NOMO-1 treated with dmso at 0.1 percent for 144 hours (cell line): Measurements from ENCODE around the gene SMC4.

ENCODE experiments used
- DNase-seq: peaks from one replicate; lab custom pipeline; 2025; ENCODE audit not compliant: unreplicated experiment; lab: John Stamatoyannopoulos, UW

SMC4 gene

GRCh38 chr3:160394009-160394392 lies 5.4 kb upstream of the SMC4 start:
- DNase-seq, result no peak

GRCh38 chr3:160395297-160395696 lies 4.2 kb upstream of the SMC4 start:
- DNase-seq, result no peak

- no peak for DNase-seq
These were observed 678 bp upstream of the SMC4 start for GRCh38 chr3:160398820-160399124.

- DNase-seq, result peak; percentile 17
These were observed 716 bp downstream of the SMC4 start for GRCh38 chr3:160400030-160400701.

GRCh38 chr3:160400702-160401150 lies 1.3 kb downstream of the SMC4 start:
- DNase-seq, result no peak

GRCh38 chr3:160401291-160402095 lies 2.0 kb downstream of the SMC4 start:
- no peak for DNase-seq

- DNase-seq, result no peak
These were observed 3.0 kb downstream of the SMC4 start for GRCh38 chr3:160402221-160403027.

GRCh38 chr3:160403028-160403545 lies 3.6 kb downstream of the SMC4 start:
- DNase-seq, result no peak

- no peak for DNase-seq
These were observed 4.5 kb downstream of the SMC4 start for GRCh38 chr3:160403796-160404470.

GRCh38 chr3:160409812-160410610 lies 10.6 kb downstream of the SMC4 start:
- no peak for DNase-seq

- DNase-seq, result no peak
These were observed 13.0 kb downstream of the SMC4 start for GRCh38 chr3:160412477-160412876.

- peak; percentile 19 for DNase-seq
These were observed 14.3 kb downstream of the SMC4 start for GRCh38 chr3:160413613-160414248.

GRCh38 chr3:160417311-160417710 lies 17.9 kb downstream of the SMC4 start:
- DNase-seq, result no peak

GRCh38 chr3:160427832-160428424 lies 28.5 kb downstream of the SMC4 start:
- no peak for DNase-seq

GRCh38 chr3:160434071-160434470 lies 34.6 kb downstream of the SMC4 start:
- DNase-seq, result no peak

- DNase-seq, result no peak
These were observed 35.6 kb downstream of the SMC4 start for GRCh38 chr3:160435095-160435494.

- no peak for DNase-seq
These were observed 36.3 kb downstream of the SMC4 start for GRCh38 chr3:160435747-160436146.

GRCh38 chr3:160437083-160437455 lies 37.6 kb downstream of the SMC4 start:
- no peak for DNase-seq

- no peak for DNase-seq
These were observed 41.2 kb downstream of the SMC4 start for GRCh38 chr3:160440687-160441086.
